Mesenteric fat pad (tissue), 1 donor: ENCODE measurements around the gene PSMA6. TPM values are rescaled to one million over a fixed set of nuclear protein-coding genes. Genes with fewer than 3 reads are reported as not detected.
"Not testable (repeated sequence)": the region's sequence is repeated elsewhere in the genome, so short reads cannot be mapped to it uniquely, and the experiment has no call there.

Experiments used
- DNase-seq: peaks from one replicate; pipeline ENCODE4 v3.0.0-alpha.2; 2020; ENCODE audit warnings: low spot score
- long read RNA-seq: library from polyadenylated mRNA; unstranded; transcript quantifications from one replicate; pipeline ENCODE4 v2.0.0, GENCODE V29; 2020
- total RNA-seq: library from RNA; stranded (reverse); fragmentation: NEBNext Ultra II Directional; extraction: Animal tissue kit (Norgen Biotek cat#: 25700); gene quantifications from one replicate; pipeline ENCODE4 v1.2.1, GENCODE V29; 2021
- donor health status: DM: yes; HTN: yes; CAD: no.

The PSMA6 gene
- 200 TPM for total RNA-seq
- long read RNA-seq, transcript PSMA6-201 (7 exons, 1,029 nt) = major isoform, 224 of 255 reads
- long read RNA-seq, transcript PSMA6-208 (4 exons, 655 nt) = minor isoform, 13 of 255 reads
- long read RNA-seq, partial matches to known transcripts = 8 of 255 reads
- long read RNA-seq, other reads (novel, unspliced or antisense) = 7 of 255 reads

DNA sequence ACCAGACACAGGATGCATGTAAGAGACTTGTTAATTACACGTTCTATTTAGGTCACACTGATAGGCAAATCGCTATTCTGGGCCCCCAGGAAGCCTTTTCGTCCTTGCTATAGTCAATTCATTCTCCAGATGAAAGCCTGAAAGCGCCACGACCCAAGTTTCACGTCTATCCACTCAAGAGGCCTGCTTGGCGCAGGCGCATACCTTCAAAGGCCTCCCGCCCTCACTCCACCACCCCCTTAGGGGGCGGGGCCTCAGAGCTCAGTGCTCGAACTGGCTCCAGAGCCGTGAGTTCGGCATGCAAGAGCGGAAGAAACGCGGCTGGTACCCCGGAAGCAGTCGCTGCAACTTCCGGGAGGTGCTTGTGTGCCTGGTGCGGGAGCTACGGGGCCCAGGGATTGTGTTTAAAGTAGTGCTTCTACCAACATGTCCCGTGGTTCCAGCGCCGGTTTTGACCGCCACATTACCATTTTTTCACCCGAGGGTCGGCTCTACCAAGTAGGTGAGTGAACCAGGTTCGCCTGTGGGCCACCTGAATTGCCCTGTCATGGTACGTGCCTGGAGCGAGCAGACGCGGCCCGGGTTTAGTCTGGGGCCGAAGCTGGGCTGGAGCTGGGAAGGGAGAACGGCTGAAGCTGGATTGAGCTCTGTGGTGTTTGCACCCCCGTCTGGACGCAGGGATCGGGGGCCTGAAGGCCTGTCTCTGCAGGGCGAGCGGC, at the start of gene PSMA6:
Gene PSMA6 (plus strand): TSS at position 332 of the 719 bp plus-strand sequence. CDS start 95 bp downstream, at position 427.
- DNase-seq = peak; percentile 98

DNA sequence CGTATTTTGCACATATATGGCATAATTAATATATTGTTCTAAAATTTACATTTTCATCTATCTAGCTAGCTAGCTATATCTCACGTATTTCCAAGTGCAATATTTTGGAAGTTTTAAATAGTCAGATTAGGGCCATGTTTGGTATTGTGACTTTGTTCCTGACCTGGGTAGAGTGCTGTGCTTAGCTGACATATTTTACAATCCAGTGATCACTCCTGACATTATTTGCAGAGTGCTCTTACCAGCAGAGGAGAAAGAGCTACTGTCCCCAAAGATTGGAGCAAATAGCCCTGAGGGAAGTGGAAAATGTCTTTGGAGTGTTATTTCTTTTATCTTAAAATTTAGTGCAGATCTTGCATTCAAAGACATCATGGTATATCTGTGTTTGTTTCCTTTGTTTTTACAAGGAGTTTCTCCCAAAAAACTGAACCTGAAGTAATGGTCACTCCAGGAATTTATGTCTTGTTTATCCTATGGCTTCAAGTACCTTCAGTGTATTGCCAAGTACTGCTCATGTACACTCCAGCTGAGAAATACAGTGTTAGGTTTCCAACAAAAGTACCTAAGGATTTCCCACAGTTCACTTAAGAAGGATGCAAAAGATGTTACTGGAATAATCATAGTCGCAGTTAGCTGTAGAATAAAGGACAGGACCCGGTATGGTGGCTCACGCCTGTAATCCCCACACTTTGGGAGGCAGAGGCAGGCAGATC, 49.4 kb upstream of the PSMA6 start:
- no peak for DNase-seq

DNA sequence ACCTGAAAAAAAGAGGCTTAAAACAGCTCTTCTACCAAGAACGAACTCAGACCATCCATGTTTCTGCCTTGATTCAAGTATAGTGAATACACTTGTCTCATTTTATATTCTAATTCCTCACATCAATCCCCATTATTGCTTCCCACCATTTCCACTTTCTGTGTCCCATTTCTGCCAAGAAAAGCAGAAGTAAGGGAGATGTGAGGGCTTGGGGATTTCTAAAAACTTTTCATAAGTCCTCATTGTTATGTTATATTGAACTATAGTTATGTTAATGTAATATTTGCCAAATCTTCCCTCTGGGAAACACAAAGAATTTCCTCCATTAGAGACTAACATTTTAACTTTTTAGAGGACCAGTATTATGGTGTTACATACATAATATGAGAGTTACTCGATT, 48.2 kb upstream of the PSMA6 start:
- no peak for DNase-seq

DNA sequence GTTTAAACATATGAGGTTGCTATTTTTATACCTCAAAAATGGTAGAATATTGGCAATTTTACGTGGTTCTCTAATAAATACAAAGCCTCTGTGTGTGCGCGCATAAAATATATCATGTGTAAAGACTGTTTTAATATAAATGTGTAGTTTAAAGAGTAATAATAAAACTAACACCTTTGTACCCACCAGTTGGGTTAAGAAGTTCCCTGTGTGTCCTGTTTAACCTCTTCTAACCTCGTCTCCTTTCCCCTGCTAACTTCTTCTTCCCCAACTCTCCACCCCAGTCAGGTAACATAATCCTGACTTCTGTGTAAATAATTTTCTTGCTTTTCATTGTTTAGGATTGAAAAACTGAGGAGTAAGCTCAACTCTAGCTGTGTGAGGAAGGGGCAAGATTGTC, 47.6 kb upstream of the PSMA6 start:
- DNase-seq = no peak

DNA sequence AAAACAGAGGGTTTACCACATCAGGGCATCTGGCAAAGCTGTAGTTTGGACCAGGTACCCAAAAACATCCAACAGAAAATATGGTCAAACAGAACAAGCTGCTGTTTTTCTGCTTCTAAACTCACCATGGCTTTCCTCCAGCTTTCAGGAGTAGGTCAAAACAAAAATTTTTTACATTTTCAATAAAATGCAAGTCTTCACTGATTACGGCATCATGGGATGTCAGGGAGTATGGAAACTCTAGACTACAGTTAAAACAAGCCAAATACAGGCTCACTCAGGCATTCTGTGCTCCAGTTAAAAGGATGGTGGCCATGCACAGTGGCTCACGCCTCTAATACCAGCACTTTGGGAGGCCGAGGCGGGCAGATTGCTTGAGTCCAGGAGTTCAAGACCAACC, 47.1 kb upstream of the PSMA6 start:
- DNase-seq = no peak

DNA sequence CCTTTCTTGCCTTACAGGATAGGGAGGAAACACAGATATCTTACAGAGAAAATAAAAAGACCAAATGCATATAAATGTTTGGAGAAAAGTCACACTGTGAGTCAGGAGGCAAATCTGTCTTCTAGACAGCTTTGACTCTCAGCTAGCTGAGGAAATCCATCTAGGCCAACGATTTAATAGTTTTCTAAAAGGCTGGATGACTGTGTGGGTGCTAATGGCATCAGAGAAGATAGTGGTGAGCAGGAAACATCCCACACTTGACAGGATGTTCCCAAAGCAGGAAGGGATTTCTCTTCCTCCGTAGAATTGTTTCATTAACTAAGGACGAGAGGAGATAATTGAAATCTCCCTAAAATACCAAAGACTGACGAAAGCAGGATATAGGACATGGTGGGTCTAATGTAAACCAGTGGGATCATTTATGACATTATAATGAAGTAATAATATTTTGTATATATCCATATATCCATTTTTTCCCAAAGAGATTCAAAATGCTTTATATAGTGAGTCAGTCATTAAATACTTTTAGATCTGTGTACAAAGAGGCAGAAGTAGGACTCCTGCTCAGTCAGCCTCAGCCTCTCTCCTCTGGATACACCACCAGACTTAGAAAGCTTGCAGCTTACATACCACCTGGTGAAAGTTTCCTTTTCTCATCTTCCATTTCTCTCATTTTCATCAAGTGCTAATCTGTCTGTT, 44.3 kb upstream of the PSMA6 start:
- no peak for DNase-seq

DNA sequence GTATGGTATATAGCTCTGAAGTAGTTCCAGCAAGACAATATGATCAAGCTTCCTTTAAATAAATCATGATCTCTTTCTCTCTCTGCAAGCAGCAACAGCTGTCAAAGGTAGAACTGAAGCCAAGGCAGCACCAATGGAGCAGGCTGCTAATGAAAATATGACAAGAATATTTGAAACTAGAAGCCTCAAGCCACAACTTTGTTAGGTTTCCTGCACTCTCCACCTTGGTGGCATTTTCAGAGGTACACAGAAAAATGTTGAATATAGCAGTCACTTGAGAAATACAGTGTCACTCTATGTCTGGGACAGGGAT, 43.8 kb upstream of the PSMA6 start:
- no peak for DNase-seq

DNA sequence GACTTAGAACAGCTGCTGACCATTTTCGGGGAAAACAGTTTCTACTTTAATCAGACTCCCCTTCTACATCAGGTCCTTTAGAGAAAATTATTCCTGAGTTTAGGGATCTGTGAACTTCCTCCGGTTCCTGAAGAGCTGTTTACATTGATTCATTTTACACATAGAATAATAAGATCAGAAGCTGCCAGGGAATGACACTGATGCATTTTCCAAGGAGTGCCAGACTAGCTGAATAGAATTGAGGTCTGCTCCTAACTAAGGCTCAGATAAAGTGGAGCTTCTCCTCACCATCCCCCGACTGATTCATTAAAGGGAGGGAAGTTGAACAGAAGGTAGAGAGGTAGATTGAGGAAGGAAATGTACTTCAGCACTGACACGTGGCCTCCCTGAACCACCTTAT, 41.9 kb upstream of the PSMA6 start:
- no peak for DNase-seq

DNA sequence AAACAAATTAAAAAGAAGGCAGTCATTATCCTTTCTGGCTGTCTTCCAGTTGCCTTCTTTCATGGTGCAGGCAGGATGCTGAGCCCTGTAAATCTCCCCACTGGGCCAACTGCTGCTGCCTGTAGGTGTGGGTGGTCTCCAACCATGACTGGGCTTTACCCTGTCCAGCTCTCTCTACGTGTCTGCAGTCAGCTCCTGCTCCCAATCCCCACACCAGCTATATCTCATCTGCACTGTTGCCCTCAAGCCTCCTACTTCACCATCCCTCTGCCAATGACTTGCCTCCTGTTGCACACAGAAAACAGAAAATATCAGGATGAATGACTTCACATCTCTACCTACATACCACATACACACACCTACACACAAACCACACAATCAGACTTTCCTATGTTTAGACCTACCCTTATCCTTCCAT, 39.7 kb upstream of the PSMA6 start:
- no peak for DNase-seq

DNA sequence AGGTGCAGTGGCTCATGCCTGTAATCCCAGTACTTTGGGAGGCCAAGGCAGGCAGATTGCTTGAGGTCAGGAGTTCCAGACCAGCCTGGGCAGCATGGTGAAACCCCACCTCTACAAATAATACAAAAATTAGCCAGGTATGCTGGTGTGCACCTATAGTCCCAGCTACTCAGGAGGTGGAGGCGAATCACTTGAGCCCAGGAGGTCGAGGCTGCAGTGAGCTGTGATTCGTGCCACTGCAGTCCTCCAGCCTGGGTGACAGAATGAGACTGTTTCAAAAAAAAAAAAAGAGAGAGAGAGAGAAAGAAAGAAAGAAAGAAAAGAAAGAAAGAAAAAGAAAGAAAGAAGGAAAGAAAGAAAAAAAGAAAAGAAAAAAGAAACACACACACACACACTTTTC, 39.1 kb upstream of the PSMA6 start:
- not testable (repeated sequence) for DNase-seq

DNA sequence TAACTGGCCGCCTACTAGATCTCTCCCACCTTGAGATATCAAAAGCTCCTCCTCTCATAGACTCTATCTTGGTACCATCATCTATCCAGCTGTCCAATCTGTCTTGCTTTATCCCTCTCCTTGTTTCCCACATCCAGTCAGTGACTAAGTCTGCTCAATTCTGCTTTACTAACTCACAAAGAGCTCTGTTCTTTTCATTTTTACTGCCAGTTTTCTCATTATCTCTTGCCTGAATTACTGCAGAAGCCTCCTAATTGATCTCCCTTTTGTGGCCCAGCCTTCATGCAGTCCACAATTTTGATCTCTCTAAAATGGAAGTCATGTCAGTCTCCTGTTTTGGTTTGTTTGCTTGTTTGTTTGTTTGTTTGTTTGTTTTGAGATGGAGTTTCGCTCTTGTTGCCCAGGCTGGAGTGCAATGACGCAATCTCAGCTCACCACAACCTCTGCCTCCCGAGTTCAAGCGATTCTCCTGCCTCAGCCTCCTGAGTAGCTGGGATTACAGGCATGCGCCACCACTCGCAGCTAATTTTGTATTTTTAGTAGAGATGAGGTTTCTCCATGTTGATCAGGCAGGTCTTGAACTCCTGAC, 38.1 kb upstream of the PSMA6 start:
- not testable (repeated sequence) for DNase-seq

DNA sequence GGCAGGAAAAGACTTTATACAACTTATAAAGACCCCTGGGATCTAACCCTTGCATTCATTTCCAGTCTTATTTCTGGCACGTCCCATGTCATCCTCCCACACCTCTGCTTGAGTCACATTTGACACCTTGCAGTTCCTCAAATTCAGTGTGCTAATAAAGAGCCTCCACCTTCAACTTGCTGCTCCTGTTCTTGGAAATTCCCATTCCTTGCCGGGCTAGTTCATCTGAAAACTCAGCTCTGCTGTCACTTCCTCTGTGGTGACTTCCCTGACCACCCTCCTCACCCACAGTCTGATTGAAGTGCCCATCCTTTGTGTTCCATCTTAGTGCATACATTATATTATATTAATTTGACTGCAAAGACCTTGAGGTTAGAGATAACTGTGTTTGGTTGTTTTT, 37.4 kb upstream of the PSMA6 start:
- DNase-seq = no peak

DNA sequence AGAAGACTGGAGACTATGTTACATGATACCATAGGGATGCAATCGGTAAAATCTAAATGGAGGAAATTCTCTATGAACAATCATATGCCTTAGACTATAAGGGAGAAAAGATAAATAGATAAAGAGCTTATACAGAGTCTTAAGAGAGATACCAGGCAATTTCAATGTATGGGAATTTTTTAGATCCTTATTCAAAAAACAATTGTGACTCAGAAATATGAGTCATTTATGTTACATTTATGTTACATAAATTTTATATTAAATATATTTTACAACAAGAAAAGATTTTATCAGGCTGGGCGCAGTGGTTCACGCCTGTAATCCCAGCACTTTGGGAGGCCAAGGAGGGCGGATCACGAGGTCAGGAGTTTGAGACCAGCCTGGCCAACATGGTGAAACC, 36.5 kb upstream of the PSMA6 start:
- no peak for DNase-seq

DNA sequence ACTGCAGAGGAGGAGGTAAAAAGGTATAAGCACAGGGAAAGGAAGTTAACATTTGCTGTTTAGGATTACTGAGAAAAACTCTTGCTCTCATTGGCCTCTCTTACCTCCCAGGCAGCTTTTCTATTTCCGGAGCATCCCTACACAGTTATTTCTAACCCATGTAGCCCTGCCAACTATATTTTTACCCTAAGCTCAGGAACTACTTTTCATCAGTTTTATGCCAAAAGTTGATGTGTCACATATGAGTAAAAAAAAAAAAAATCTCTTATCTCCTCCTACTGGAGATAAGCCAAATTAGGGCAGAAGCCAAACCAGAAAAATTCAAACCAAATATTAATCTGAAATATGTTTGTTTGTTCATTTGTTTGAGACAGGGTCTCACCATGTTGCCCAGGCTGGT, 34.4 kb upstream of the PSMA6 start:
- DNase-seq = no peak

DNA sequence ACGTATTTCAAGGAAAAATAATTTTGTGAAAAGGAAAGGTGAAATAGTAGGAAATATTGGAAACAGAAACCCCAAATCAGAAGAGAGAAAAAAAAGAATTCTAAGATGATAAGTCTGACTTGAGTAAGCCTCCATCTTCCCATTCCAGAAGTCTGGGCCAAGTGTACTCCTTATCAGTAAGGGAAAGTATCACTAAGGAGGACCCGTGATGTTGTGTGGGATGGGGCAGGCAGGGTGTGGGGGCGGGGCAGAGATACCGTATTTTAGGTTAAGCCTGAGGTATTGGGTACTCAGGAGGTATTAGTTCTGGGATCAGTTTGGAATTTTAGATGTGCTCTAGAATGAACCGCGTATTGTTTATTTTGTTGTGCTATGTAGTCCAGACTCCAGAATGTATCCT, 33.8 kb upstream of the PSMA6 start:
- no peak for DNase-seq

DNA sequence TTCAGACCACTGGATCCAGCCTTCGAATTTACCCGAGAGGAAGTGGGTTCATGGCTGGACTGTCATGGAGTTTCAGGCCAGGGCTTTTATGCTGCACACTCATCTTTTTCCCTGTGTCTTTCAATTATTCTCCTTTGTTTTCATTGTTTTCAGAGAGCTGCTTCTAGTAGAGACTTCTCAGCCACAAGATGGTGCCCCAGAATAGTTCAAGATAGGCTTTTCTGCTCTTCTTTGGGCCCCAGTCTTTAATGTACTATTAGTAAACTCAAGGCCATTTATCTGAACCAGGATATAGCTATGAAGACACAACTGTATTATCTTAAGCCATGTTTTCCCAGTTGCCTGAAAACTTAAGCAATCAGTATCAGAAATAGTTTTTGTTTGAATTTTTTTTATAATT, 30.4 kb upstream of the PSMA6 start:
- DNase-seq = no peak

DNA sequence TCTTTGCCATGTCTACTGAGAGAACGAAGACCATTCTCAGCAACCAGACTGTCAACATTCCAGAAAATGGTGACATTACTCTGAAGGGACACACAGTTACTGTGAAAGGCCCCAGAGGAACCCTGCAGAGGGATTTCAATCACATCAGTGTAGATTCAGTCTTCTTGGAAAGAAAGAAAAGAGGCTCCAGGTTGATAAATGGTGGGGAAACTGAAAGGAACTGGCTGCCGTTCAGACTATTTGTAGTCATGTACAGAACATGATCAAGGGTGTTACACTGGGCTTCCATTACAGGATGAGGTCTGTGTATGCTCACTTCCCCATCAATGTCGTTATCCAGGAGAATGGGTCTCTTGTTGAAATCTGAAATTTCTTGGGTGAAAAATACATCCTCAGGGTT, 29.7 kb upstream of the PSMA6 start:
- DNase-seq = no peak

DNA sequence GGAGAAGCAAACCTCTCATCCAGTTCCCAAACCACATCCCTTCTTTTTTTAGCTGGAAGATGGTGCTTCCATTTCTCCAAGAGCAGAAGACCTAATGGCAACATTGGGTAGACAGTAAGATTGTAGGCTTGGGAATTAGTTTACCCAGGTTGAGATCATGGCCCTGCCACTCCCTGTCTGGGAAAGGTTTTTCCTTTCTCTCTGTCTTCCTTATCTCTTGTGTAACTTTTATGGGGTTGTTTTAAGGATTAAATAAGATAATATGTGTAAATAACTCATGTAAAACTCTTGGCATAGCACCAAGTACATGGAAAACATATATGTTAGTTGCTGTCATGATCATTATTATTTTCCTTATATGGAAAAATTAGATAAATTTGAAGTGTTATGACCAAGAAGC, 23.2 kb upstream of the PSMA6 start:
- no peak for DNase-seq

DNA sequence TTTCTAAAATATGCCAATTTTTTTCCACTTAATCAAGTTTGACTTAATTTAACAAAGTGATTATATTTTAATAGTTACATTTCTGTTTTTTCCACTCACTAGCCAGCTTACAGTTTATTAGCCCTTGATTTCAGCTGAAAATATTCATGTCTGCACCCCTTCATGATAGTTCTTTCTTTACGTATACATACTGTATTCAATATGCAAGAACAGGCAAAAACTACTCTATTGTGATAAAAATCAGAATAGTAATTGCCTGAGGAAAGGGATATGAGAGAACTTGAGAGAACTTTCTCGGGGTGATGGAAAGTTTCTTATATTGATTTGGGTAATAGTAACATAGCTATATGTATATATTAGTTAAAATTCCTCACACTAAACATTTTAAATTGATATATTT, 17.4 kb upstream of the PSMA6 start:
- DNase-seq = no peak

DNA sequence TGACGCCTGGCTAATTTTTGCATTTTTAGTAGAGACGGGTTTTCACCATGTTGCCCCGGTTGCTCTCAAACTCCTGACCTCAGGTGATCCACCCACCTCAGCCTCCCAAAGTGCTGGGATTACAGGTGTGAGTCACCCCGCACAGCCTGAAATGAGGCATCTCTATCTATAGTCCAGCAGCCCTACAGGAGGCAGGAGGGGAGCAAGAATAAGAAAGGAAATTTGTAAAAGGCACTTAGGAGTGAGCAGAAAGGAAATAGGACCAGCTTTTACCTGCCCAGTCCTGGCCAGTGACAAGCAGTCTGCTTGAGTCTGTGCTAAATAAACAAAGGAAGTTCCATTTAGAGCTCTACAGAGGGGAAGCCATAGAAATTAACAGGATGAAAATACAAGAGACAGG, 15.0 kb upstream of the PSMA6 start:
- DNase-seq = no peak

DNA sequence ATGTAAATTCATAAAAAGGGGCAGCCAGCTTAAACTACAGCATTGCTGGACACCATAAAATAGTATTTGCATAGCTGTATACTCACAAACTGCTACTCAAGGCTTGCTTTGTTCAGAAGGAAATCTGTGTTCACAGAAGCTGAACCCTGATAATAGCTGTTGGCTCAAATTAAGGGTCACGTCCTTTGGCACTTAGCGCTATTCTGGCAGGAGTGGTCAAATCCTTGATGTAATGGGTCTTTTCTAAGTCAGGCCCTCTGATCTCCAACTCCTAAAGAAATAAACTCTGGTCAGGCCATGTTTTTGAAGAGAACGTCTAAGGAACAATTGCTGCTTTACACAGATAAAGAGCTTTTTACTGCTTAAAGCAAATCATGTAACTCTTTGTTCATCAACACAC, 12.8 kb upstream of the PSMA6 start:
- no peak for DNase-seq

DNA sequence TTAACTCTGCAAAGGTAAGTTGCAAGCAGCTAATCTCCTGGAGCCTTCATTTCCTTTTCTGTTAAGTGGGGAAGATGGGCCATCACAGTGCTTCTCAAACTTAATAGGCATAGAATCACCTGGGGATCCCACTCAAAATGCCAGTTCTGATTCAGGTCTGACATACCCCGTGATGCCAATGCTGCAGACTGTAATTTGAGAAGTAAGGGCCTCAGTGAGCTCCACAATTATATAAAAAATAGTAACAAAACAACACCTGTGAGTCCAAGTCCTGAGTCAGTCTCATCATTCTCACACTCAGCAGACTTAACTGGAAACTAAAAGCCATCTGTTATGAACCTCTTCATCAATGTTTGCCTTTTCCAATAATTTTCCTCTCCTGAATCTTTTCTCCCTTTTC, 10.8 kb upstream of the PSMA6 start:
- no peak for DNase-seq
